ENCODE measurements around the gene LRMDA.

- TF ChIP-seq, protein P1, sequence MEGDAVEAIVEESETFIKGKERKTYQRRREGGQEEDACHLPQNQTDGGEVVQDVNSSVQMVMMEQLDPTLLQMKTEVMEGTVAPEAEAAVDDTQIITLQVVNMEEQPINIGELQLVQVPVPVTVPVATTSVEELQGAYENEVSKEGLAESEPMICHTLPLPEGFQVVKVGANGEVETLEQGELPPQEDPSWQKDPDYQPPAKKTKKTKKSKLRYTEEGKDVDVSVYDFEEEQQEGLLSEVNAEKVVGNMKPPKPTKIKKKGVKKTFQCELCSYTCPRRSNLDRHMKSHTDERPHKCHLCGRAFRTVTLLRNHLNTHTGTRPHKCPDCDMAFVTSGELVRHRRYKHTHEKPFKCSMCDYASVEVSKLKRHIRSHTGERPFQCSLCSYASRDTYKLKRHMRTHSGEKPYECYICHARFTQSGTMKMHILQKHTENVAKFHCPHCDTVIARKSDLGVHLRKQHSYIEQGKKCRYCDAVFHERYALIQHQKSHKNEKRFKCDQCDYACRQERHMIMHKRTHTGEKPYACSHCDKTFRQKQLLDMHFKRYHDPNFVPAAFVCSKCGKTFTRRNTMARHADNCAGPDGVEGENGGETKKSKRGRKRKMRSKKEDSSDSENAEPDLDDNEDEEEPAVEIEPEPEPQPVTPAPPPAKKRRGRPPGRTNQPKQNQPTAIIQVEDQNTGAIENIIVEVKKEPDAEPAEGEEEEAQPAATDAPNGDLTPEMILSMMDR (IDR thresholded peaks at IDR 0.05 in 2 of 3, conservative IDR thresholded peaks at IDR 0.05 in 1 of 3; ENCODE audit: borderline replicate concordance in 1 of 3, insufficient read depth in 1 of 3, low read depth in 2 of 3, low read length in 2 of 3), result no peak
- no peak for TF ChIP-seq CEBPB (IDR thresholded peaks at IDR 0.05; ENCODE audit: low read depth)
- no peak for TF ChIP-seq YY1 (IDR thresholded peaks at IDR 0.05; ENCODE audit: extremely low read depth, insufficient replicate concordance, low read depth, low read length)
- no peak for TF ChIP-seq POLR2AphosphoS5 (IDR thresholded peaks at IDR 0.05; ENCODE audit: low read depth, low read length)
- TF ChIP-seq POLR2A (IDR thresholded peaks at IDR 0.05; ENCODE audit: borderline replicate concordance, extremely low read depth, insufficient read depth, insufficient read length), result no peak
- TF ChIP-seq ATF3 (IDR thresholded peaks at IDR 0.05), result no peak
- TF ChIP-seq FOSL1 (IDR thresholded peaks at IDR 0.05; ENCODE audit: low read depth), result no peak
- no peak for TF ChIP-seq MAX (IDR thresholded peaks at IDR 0.05)
- no peak for TF ChIP-seq TCF7L2 (IDR thresholded peaks at IDR 0.05; ENCODE audit: borderline replicate concordance, extremely low read depth, insufficient read depth, insufficient read length)
- no peak for TF ChIP-seq RAD21 (IDR thresholded peaks at IDR 0.05; ENCODE audit: low read depth)
- TF ChIP-seq SIN3A (IDR thresholded peaks at IDR 0.05; ENCODE audit: low read depth), result no peak
Observed at GRCh38 chr10:76353237-76353851, 921.9 kb downstream of the LRMDA start.

All from HCT116 (cell line).